Ascending aorta (tissue), 2 donors: ENCODE measurements around the gene SCGB1A1. TPM values are rescaled to one million over a fixed set of nuclear protein-coding genes. Genes with fewer than 3 reads are reported as not detected.
"Not testable (repeated sequence)": the region's sequence is repeated elsewhere in the genome, so short reads cannot be mapped to it uniquely, and the experiment has no call there.

Source experiments
- DNase-seq, 2 donors: peaks; one replicate each; pipeline ENCODE4 v3.0.0-alpha.2; 2019; ENCODE audit warnings: low spot score in 2 of 2
- H3K27ac ChIP-seq, 2 donors: fragments of 200-600 bp; sonication (generic); one replicate each; pipeline ENCODE4 v1.5.1; 2016 to 2017; ENCODE audit warnings: mild to moderate bottlenecking in 1 of 2
- H3K27me3 ChIP-seq: fragments of 200-600 bp; sonication (generic); one replicate; pipeline ENCODE4 v1.5.1; 2017
- H3K36me3 ChIP-seq, 2 donors: fragments of 200-600 bp; sonication (generic); one replicate each; pipeline ENCODE4 v1.5.1; 2016
- H3K4me1 ChIP-seq, 2 donors: fragments of 200-600 bp; sonication (generic); one replicate each; pipeline ENCODE4 v1.5.1; 2016 to 2017; ENCODE audit warnings: mild to moderate bottlenecking in 1 of 2
- H3K4me3 ChIP-seq, 2 donors: fragments of 200-600 bp; sonication (generic); one replicate each; pipeline ENCODE4 v1.5.1; 2016 to 2017; ENCODE audit warnings: mild to moderate bottlenecking in 1 of 2
- H3K9me3 ChIP-seq, 2 donors: fragments of 200-600 bp; sonication (generic); one replicate each; pipeline ENCODE4 v1.5.1; 2016
- intact Hi-C: fragments of 100-400 bp; cut with DNase I; formaldehyde crosslinking; loops from one replicate; pipeline ENCODE4 v1.15.1; 2023
- total RNA-seq: library from RNA; depleted of rRNA; stranded (reverse); fragments of >200 nt; gene quantifications from one replicate; pipeline ENCODE4 v1.1.0, GENCODE V29; 2016
- TF ChIP-seq, protein P1 (sequence below), 3 experiments: fragments of 200-600 bp in 2 of 3; fragments of 450-650 bp in 1 of 3; sonication (generic) in 2 of 3; IDR thresholded peaks; one replicate each; pipeline ENCODE4 v1.5.1; 2016 to 2019; ENCODE audit warnings: antibody characterized with exemption in 3 of 3, mild to moderate bottlenecking in 1 of 3, moderate library complexity in 1 of 3

SCGB1A1 gene
- total RNA-seq, 1 donor from 2014 or later: not detected

DNA sequence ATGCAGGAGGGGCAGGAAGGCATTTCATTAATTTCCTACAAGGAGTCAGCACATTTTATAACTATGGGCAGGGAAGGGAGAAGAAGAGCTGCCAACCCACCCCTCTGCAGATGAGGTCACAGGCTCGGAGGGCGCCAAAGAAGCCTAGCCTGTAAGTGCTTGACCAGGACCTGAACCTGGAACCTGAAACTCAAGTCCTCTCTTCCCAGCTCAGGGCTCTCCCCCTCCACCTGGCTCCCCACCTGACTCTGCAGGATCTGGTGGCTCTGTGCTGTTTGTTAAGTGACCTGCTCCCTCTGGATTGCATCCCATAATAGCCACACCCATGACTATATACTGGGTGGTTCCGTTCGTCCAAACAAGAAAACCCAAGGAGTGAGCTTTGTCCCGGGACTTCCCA, 27.3 kb downstream of the SCGB1A1 start:
- no peak overlapping the region for H3K4me3 ChIP-seq
- no peaks in the 10 kb centered on the region for H3K9me3 ChIP-seq
- peak overlapping the region; percentile 88 to 98 for H3K27ac ChIP-seq
- peaks cover 5 to 24% of the 10 kb centered on the region in 2 donors for H3K4me1 ChIP-seq
- TF ChIP-seq, protein P1, sequence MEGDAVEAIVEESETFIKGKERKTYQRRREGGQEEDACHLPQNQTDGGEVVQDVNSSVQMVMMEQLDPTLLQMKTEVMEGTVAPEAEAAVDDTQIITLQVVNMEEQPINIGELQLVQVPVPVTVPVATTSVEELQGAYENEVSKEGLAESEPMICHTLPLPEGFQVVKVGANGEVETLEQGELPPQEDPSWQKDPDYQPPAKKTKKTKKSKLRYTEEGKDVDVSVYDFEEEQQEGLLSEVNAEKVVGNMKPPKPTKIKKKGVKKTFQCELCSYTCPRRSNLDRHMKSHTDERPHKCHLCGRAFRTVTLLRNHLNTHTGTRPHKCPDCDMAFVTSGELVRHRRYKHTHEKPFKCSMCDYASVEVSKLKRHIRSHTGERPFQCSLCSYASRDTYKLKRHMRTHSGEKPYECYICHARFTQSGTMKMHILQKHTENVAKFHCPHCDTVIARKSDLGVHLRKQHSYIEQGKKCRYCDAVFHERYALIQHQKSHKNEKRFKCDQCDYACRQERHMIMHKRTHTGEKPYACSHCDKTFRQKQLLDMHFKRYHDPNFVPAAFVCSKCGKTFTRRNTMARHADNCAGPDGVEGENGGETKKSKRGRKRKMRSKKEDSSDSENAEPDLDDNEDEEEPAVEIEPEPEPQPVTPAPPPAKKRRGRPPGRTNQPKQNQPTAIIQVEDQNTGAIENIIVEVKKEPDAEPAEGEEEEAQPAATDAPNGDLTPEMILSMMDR (IDR thresholded peaks at IDR 0.05): no peak
- peak in 1 of 2 donors; percentile 64 for DNase-seq
- intact Hi-C loops: no loop called here
- H3K36me3 ChIP-seq: no peaks in the 10 kb centered on the region
- no peaks in the 10 kb centered on the region for H3K27me3 ChIP-seq

DNA sequence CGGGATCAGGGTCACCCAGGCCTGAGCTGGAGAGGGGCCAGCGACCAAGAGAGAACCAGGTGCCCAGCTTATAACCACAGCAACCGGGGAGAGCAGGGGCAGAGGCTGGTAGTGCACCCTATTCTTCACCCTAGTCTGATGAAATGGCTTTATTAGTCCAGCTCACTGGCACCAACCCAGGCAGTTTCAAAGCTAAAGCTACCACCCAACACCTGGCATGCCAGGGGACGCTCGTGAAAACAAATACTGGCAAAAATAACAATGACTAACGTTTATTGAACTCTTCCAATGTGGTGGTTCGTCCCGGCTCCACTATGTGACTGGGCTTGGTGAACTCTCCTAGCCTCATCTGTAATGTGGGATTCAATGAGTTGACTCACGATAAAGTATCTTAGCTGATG, 30.6 kb downstream of the SCGB1A1 start:
- H3K36me3 ChIP-seq: no peaks in the 10 kb centered on the region
- no peak overlapping the region for H3K27ac ChIP-seq
- intact Hi-C loops: no loop called here

DNA sequence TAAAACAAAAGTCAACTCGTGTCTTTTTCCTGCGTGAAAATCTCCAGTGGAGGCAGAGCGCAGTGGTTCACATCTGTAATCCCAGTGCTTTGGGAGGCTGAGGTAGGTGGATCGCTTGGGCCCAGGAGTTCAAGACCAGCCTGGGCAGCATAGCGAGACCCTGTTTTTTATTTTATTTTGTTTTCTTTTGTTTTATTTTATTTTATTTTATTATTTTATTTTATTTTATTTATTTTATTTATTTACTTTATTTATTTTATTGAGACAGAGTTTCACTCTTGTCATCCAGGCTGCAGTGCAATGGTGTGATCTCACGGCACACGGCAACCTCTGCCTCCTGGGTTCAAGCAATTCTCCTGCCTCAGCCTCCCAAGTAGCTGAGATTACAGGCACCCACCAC, 31.1 kb downstream of the SCGB1A1 start:
- DNase-seq, intact Hi-C loops, H3K4me1 ChIP-seq, H3K9me3 ChIP-seq, H3K27ac ChIP-seq, H3K36me3 ChIP-seq, H3K4me3 ChIP-seq, H3K27me3 ChIP-seq: not testable (repeated sequence)

More for the DNA sequence above, 30.6 kb downstream of the SCGB1A1 start:
- peaks cover 5 to 14% of the 10 kb centered on the region in 2 donors for H3K4me1 ChIP-seq
- no peaks in the 10 kb centered on the region for H3K9me3 ChIP-seq
- no peaks in the 10 kb centered on the region for H3K27me3 ChIP-seq
- TF ChIP-seq, protein P1 (IDR thresholded peaks at IDR 0.05): no peak
- DNase-seq: no peak
- no peak overlapping the region for H3K4me3 ChIP-seq

DNA sequence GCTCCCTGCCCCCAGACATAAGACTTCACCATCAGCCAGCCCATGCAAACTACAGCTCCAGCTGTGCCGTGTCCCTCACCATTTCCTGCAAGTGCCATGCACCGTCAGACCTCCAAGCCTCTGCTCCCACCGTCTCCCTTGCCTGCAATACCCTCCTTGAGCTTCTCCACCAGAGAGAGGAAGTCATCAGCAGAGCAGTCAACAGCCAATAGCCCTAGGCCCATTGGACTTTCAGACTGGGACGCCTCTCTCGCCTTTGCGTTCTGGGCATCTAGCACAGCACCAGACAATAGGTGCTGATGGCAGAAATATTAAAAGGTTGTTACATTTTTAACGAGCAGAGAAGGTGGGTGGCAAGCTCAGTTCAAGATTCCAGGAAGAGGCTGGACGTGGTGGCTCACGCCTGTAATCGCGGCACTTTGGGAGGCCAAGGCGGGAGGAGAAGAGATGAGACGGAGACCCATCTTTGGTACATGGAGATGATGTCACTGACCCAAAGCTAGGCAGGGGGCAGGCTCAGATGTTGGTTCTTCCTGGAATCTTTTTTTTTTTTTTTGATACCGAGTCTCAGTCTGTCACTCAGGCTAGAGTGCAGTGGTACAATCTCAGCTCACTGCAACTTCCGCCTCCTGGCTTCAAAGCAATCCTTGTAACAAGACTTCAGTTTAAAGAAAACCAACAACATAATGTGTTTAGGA, 31.9 kb downstream of the SCGB1A1 start:
- H3K4me3 ChIP-seq: no peak overlapping the region
- H3K9me3 ChIP-seq: no peaks in the 10 kb centered on the region
- no peaks in the 10 kb centered on the region for H3K27me3 ChIP-seq
- intact Hi-C loops: no loop called here
- H3K36me3 ChIP-seq: no peaks in the 10 kb centered on the region
- TF ChIP-seq, protein P1 (IDR thresholded peaks at IDR 0.05): no peak
- H3K4me1 ChIP-seq: peaks cover 4 to 5% of the 10 kb centered on the region in 2 donors
- H3K27ac ChIP-seq: no peak overlapping the region
- DNase-seq: no peak

DNA sequence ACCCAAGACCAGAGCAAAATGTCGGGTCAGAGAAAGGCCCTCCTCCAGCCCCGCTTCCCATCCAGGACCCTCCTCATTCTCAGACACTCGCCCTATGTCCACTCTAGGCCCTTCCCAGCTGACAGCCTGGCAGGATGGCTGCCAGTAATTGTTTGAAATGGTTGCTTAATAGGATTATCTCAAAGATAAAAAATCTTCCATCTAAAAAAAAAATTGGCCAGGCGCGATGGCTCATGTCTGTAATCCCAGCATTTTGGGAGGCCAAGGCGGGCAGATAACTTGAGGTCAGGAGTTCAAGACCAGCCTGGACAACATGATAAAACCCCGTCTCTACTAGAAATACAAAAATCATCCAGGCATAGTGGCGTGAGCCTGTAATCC, 32.4 kb downstream of the SCGB1A1 start:
- TF ChIP-seq, protein P1 (IDR thresholded peaks at IDR 0.05): no peak
- Histone ChIP-seq H3K4me3 (no peak overlapping the region), H3K4me1 (peaks cover 0 to under 1% of the 10 kb centered on the region in 2 donors), H3K9me3 (no peaks in the 10 kb centered on the region), H3K36me3 (no peaks in the 10 kb centered on the region), H3K27ac (no peak overlapping the region), H3K27me3 (no peaks in the 10 kb centered on the region)
- intact Hi-C loops: no loop called here
- no peak for DNase-seq

DNA sequence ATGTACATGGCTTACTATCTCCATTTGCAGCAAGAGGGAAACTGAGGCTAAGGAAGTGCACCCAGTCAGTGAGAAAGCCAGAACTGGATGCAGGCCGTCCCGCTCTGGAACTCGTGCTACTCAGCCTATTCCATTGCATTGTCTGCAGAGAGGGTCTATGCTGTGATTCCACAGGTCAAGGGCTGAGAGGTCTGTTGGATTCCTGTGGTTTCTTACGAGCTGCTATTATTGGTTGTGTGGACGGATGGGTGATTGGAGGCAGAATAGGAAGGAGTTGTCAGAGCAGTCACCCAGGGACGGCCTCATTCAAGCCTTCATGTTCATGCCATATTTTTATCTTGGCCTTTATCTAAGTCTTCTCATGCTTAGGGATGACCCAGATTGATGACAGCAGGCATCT, 33.4 kb downstream of the SCGB1A1 start:
- intact Hi-C loops: no loop called here

More for the DNA sequence above, 33.4 kb downstream of the SCGB1A1 start:
- TF ChIP-seq, protein P1 (IDR thresholded peaks at IDR 0.05): no peak
- Histone ChIP-seq H3K9me3 (no peaks in the 10 kb centered on the region), H3K4me1 (no peaks in the 10 kb centered on the region), H3K27ac (no peak overlapping the region), H3K27me3 (no peaks in the 10 kb centered on the region), H3K36me3 (no peaks in the 10 kb centered on the region), H3K4me3 (no peak overlapping the region)
- no peak for DNase-seq
